Activated T-helper 17 cell treated with anti-CD3 and anti-CD28 coated beads, Interleukin-2, amount 50 U/mL, for 72 hours (primary cell): ENCODE data around the gene MEF2A. TPM values are rescaled to one million over a fixed set of nuclear protein-coding genes. Genes with fewer than 3 reads are reported as not detected.

ENCODE experiments used
- ATAC-seq: fragments of 150-1000 bp; cut with Tn5 transposase; replicated peaks from 2 replicates; pipeline ENCODE4 v1.10.0; 2021; ENCODE audit warnings: mild to moderate bottlenecking, moderate library complexity
- H3K27ac Mint-ChIP-seq: one replicate; pipeline ENCODE4 v1.8.0; 2022; ENCODE audit warnings: mixed read lengths
- H3K27me3 Mint-ChIP-seq: one replicate; pipeline ENCODE4 v1.8.0; 2022; ENCODE audit warnings: mixed read lengths
- H3K36me3 Mint-ChIP-seq: one replicate; pipeline ENCODE4 v1.8.0; 2022; ENCODE audit warnings: low read depth, mild to moderate bottlenecking, mixed read lengths
- H3K4me1 Mint-ChIP-seq: one replicate; pipeline ENCODE4 v1.8.0; 2022; ENCODE audit warnings: mixed read lengths
- H3K4me3 Mint-ChIP-seq: one replicate; pipeline ENCODE4 v1.8.0; 2022; ENCODE audit warnings: mild to moderate bottlenecking, mixed read lengths
- H3K9me3 Mint-ChIP-seq: one replicate; pipeline ENCODE4 v1.8.0; 2022; ENCODE audit warnings: mixed read lengths
- total RNA-seq, 2 donors: library from RNA; stranded (reverse); gene quantifications; one replicate each; pipeline ENCODE4 v1.2.3, GENCODE V29; 2022

MEF2A gene
- total RNA-seq, 2 donors from 2014 or later: 15.7 to 18.3 TPM

DNA sequence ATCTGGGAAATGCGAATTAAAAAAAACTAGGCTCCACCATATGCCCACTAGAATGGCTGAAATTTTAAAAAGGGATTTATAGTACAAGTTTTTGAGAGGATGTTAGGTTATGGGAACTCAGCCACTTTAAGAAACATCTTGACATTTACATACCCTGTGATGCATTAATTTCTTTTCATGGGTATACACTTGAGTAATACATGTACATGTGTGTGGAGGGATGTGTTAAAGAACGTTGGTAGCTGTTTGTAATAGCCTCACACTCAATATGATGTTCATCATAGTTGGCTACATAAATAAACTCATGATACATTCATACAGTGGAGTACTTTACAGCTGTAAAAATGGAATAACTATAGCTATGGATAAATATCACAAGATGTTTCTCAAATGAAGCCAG is 40.9 kb downstream of the MEF2A start:
- H3K27ac Mint-ChIP-seq: peak overlapping the region; percentile 32
- peaks cover 22% of the 10 kb centered on the region for H3K36me3 Mint-ChIP-seq
- no peaks in the 10 kb centered on the region for H3K27me3 Mint-ChIP-seq
- H3K4me1 Mint-ChIP-seq: peaks cover 14% of the 10 kb centered on the region
- peak; percentile 51 for ATAC-seq
- no peaks in the 10 kb centered on the region for H3K9me3 Mint-ChIP-seq
- no peak overlapping the region for H3K4me3 Mint-ChIP-seq

DNA sequence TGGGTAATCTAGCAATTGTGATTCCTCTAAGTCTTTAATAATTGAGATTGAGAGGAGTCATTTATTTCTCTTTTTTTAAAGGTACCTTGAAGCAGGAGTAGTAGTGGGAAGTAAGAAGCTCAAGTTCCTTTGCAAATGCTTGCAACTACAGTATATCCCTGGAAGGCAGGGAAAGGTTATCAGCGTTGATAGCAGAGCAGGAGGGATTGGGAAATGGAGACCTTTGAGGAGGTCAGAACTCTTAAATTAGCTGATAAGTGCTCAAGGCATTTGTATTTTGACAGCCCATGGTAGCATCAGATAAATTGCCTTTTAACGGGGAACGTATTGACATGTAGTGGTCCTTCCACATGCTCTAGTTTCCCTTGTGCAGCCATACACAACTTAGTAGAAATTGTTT is 47.7 kb downstream of the MEF2A start:
- H3K4me3 Mint-ChIP-seq: no peak overlapping the region
- no peaks in the 10 kb centered on the region for H3K9me3 Mint-ChIP-seq
- no peak overlapping the region for H3K27ac Mint-ChIP-seq
- ATAC-seq: no peak
- no peaks in the 10 kb centered on the region for H3K27me3 Mint-ChIP-seq
- H3K4me1 Mint-ChIP-seq: peaks cover 22% of the 10 kb centered on the region
- no peaks in the 10 kb centered on the region for H3K36me3 Mint-ChIP-seq

DNA sequence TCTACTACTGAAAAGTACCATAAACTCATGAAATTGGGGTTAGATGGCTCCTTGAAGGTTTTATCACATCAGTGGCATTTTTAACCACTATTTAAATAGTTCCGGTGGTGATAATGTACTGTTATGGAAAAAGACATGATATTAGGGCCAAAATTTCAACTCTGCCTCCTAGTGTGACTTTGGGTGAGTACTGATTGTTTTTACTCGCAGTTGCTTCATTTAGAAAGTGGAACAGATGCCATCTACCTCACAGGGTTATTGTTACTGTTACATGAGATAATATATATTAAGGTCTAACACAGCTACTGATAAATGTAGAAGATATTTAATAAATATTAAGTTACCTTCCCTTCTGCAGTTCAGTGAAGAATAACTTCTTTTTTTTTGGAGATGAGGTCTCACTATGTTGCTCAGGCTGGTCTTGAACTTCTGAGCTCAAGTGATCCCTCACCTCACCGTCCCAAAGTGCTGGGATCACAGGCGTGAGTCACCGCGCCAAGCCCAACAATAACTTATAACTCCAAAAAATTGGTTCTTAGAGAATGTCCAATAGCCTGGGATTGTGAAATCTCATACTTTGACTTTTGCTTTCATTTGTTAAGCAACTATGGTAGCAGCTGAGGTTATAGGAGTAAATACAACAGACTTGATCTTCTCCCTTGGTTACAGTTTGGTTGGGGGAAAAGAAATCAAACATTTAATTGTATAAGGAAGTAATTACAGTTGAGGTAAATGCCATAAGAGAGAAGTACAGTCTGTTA is 48.3 kb downstream of the MEF2A start:
- H3K4me3 Mint-ChIP-seq: no peak overlapping the region
- no peak for ATAC-seq
- peaks cover 22% of the 10 kb centered on the region for H3K4me1 Mint-ChIP-seq
- no peaks in the 10 kb centered on the region for H3K27me3 Mint-ChIP-seq
- no peaks in the 10 kb centered on the region for H3K36me3 Mint-ChIP-seq
- peak overlapping the region; percentile 2 for H3K27ac Mint-ChIP-seq
- H3K9me3 Mint-ChIP-seq: no peaks in the 10 kb centered on the region

DNA sequence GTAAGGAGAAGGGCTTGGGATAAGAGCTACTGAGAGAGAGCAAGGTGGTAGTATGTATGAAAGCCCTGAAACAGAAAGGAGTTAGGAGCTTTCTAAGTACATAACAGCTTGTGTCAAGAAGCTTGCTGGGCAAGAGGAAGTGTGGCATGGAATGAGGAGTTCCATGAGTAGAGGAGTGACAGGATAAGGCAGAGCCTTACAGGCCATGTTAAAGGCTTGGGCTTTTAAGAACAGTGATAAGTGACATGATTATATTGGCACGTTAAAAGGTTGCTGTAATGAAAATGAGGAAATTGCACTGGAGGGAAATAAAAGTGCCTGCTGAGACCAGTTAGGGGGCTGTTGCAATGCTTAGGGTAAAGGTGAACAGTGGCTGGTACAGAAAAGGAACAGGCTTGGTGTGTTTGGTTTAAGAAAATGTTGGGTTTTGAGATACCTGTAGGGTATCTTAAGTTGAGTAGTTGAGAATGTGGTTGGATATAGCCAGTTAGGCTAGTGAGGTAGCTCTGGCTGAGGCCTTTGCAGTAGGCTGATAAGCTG is 49.0 kb downstream of the MEF2A start:
- H3K36me3 Mint-ChIP-seq: no peaks in the 10 kb centered on the region
- no peak for ATAC-seq
- H3K27ac Mint-ChIP-seq: peak overlapping the region; percentile 2
- H3K4me1 Mint-ChIP-seq: peaks cover 22% of the 10 kb centered on the region
- H3K4me3 Mint-ChIP-seq: no peak overlapping the region
- no peaks in the 10 kb centered on the region for H3K9me3 Mint-ChIP-seq
- no peaks in the 10 kb centered on the region for H3K27me3 Mint-ChIP-seq

DNA sequence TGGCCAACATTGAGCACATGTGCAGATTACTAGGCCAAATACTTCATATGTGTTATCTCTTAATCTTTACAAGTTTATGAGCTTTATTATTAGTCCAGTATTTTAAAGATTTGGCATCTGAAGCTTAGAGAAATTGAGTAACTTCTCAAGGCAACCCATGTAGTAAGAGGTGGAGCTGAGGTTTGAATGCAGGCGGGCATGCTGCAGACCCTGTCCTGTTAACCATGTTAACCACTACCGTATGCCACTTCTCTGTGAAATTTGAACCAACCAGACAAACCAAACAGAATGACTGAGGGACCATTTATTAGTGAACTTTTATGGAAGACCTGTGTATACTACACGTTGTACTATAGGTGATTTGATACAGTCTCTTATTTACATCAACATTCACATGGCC is 49.7 kb downstream of the MEF2A start:
- H3K36me3 Mint-ChIP-seq: no peaks in the 10 kb centered on the region
- H3K27me3 Mint-ChIP-seq: no peaks in the 10 kb centered on the region
- ATAC-seq: no peak
- peaks cover 22% of the 10 kb centered on the region for H3K4me1 Mint-ChIP-seq
- no peak overlapping the region for H3K4me3 Mint-ChIP-seq
- no peaks in the 10 kb centered on the region for H3K9me3 Mint-ChIP-seq
- no peak overlapping the region for H3K27ac Mint-ChIP-seq

DNA sequence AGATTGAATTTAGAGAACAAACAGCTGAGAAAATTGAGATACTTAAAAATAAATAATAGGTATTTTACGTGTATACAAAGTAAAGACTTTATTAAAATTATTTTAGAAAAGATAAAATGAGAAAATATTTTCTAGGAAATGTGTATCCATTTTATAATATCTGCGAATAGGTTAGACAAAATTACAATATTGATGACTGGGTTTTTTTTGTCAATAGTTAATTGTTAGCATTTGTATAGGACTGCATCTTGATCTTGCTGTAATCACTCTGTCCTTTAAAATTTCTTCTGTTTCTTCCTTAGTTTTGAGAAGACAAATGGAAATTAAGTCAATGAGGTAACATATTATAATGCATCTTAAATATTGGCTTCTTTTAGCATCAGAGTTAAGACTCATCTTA is 50.3 kb downstream of the MEF2A start:
- no peak overlapping the region for H3K4me3 Mint-ChIP-seq
- ATAC-seq: no peak
- no peaks in the 10 kb centered on the region for H3K9me3 Mint-ChIP-seq
- no peak overlapping the region for H3K27ac Mint-ChIP-seq
- H3K4me1 Mint-ChIP-seq: peaks cover 22% of the 10 kb centered on the region
- no peaks in the 10 kb centered on the region for H3K27me3 Mint-ChIP-seq
- H3K36me3 Mint-ChIP-seq: no peaks in the 10 kb centered on the region

DNA sequence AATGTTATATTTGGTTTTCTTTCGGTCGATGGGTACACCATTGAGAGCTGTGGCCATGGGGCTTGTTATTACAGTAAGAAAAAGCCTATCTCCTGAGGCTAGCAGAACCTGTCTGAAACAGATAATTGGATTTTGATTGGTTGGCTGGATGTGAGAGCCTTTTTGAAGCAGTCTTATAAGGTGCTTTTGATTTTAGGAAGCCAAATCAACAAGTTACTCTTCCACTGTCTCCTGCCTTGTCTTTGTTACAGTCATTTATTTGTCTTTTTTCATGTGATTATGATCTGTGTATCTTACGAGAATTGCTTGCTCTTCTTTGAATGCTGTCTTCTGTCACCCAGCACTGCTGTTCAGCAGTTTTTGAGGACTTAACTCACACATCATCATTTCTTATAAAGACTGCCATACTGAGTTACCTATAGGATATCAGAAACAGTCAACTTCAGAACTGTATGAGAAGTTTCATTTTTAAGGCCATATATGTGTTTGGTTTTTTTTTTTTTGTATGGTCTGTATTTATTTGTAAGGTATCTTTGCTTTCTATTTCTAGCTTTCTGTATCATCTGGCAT is 51.1 kb downstream of the MEF2A start:
- Mint-ChIP-seq H3K4me1 (peaks cover 19% of the 10 kb centered on the region), H3K4me3 (peak overlapping the region; percentile 8), H3K36me3 (no peaks in the 10 kb centered on the region), H3K27ac (peak overlapping the region; percentile 30), H3K9me3 (no peaks in the 10 kb centered on the region), H3K27me3 (no peaks in the 10 kb centered on the region)
- peak; percentile 66 for ATAC-seq

DNA sequence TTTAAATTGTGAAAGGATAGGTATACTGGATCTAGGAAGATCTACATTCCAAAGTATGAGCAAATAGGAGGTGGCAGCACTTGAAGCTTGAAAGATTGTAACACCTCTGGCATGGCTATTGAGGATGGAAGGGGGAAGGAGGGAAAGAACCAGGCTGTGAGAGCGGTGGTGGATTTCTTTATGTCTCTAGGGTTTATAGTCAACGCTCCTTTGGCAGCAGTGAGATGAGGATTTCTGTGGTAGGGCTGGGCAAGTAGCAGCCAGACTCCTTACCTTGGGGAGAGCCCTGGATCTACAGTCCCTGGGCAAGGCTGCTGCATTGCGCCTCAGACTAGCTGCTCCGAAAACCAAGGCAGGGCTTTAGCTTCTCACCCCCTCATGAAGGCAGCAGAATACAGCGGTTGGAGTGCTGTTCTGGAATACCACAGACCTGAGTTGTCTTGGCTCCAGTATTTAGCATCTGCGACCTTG is 53.2 kb downstream of the MEF2A start:
- no peak for ATAC-seq
- Mint-ChIP-seq H3K4me3 (no peak overlapping the region), H3K9me3 (no peaks in the 10 kb centered on the region), H3K4me1 (peaks cover 19% of the 10 kb centered on the region), H3K36me3 (no peaks in the 10 kb centered on the region), H3K27me3 (no peaks in the 10 kb centered on the region), H3K27ac (no peak overlapping the region)

DNA sequence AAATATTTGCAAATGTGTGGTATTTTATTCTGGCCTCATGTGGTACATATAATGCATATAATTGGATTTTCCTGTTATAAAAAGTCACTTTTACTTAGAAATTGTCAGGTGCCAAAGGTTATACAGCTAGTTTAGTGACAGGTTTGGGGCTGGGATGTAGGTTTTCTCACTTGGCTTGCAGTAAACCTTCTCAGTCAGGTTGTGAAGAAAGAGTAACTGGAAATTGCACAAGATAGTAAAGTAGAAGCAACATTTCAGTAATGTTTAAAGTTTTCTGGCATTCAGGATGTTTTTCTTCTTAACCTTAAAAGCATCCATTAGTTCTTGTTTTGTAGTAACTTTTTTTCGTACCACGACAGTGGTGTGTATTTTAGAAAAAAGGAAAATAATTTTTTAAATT is 53.9 kb downstream of the MEF2A start:
- Mint-ChIP-seq H3K4me1 (peaks cover 14% of the 10 kb centered on the region), H3K27ac (peak overlapping the region; percentile 40)
- no peak for ATAC-seq

DNA sequence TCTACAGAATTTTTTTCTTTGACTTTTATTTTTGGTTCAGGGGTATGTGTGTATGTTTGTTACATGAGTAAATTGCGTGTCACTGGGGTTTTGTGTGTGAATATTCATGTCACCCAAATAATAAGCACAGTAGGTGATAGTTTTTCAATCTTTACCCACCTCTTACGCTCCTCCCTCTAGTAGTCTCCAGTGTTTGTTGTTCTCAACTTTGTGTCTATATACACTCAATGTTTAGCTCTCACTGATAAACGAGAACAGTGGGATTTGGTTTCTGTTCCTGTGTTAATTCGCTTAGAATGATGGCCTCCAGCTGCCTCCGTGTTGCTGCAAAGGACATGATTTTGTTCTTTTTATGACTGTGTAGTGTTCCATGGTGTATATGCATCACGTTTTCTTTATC is 54.4 kb downstream of the MEF2A start:
- peaks cover 12% of the 10 kb centered on the region for H3K4me1 Mint-ChIP-seq
- no peaks in the 10 kb centered on the region for H3K36me3 Mint-ChIP-seq
- no peaks in the 10 kb centered on the region for H3K27me3 Mint-ChIP-seq
- ATAC-seq: no peak
- no peak overlapping the region for H3K4me3 Mint-ChIP-seq
- no peak overlapping the region for H3K27ac Mint-ChIP-seq
- H3K9me3 Mint-ChIP-seq: no peaks in the 10 kb centered on the region

More for the DNA sequence above, 53.9 kb downstream of the MEF2A start:
- Mint-ChIP-seq H3K9me3 (no peaks in the 10 kb centered on the region), H3K36me3 (no peaks in the 10 kb centered on the region), H3K4me3 (no peak overlapping the region), H3K27me3 (no peaks in the 10 kb centered on the region)

DNA sequence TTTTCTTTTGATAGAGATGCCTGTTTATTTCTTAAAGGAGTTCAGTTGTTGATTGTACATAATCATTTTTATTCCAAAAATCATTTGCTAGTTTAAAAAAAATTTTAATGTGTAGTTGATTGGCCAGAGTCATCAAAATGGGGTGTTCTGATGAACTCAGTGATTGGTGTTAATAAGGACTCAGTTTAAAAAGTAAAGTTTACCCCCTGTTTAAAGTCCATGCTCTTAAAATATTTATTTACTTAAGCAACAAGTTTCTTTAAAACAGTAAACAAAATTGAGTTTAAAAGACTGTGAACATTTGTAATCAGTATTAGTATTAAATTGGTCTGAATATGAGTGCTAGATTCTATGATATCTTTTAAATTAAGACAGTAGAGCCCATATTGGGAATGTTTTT is 56.0 kb downstream of the MEF2A start:
- Mint-ChIP-seq H3K4me3 (no peak overlapping the region), H3K27me3 (no peaks in the 10 kb centered on the region), H3K27ac (no peak overlapping the region), H3K36me3 (peaks cover 8% of the 10 kb centered on the region), H3K4me1 (peaks cover 23% of the 10 kb centered on the region), H3K9me3 (no peaks in the 10 kb centered on the region)
- ATAC-seq: no peak

DNA sequence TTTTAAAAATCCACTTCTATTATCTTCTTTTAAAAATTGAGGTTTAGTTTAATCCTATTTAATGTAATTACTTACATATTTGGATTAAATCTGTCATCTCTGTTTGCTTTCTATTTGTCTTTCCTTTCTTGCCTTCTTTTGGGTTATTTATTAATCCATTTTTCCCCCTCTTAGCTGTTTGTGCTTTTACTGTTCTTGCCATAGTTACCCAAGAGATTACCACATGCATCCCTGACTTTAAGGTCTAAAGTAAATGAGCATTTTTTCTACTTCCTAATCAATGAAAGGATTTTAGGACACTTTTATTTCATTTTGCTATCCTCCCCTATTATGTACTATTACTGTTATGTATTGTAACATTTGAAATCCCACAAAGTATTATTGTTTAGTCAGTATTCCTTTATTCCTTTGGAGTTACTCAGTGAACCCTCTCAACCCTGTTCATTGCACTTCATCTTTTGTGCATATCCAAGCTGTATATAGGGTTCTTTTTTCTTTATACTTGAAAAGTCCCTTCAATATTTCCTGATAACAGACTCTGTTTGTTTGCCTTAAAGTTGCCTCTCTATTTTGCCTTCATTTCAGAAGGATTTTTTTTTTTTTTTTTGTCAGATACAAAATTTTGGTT is 62.7 kb downstream of the MEF2A start:
- no peak for ATAC-seq
- H3K27ac Mint-ChIP-seq: no peak overlapping the region
- H3K4me3 Mint-ChIP-seq: no peak overlapping the region
- no peaks in the 10 kb centered on the region for H3K27me3 Mint-ChIP-seq
- no peaks in the 10 kb centered on the region for H3K9me3 Mint-ChIP-seq
- peaks cover 22% of the 10 kb centered on the region for H3K4me1 Mint-ChIP-seq
- H3K36me3 Mint-ChIP-seq: peaks cover 22% of the 10 kb centered on the region

DNA sequence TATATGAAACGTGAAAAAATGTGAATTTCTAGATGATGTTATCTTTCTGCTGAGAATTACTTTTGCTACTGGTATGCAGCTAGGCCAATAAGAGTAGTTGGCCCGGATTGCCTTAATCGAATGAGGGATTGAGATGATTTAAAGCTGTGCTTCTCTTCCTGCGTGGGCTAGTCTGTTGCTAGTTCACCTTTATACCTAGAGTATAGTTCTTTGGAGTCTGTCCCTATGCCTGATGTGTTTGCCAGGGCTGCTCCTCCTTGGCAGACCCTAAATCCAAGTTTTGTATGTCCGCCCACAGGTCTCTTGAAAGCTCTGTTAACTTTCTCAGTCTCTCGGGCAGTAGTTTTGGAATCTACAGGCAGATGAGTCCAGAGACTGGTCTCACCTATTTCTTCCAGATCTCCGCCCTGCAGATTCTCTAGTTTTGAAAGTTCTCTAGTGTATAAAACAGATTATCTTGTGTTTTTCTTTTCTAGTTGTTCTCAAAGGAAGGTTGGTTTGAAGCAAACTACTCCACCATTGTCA is 64.9 kb downstream of the MEF2A start:
- peaks cover 41% of the 10 kb centered on the region for H3K36me3 Mint-ChIP-seq
- H3K4me1 Mint-ChIP-seq: peaks cover 20% of the 10 kb centered on the region
- H3K27me3 Mint-ChIP-seq: no peaks in the 10 kb centered on the region
- no peak overlapping the region for H3K27ac Mint-ChIP-seq
- no peak overlapping the region for H3K4me3 Mint-ChIP-seq
- H3K9me3 Mint-ChIP-seq: peaks cover 4% of the 10 kb centered on the region
- no peak for ATAC-seq

DNA sequence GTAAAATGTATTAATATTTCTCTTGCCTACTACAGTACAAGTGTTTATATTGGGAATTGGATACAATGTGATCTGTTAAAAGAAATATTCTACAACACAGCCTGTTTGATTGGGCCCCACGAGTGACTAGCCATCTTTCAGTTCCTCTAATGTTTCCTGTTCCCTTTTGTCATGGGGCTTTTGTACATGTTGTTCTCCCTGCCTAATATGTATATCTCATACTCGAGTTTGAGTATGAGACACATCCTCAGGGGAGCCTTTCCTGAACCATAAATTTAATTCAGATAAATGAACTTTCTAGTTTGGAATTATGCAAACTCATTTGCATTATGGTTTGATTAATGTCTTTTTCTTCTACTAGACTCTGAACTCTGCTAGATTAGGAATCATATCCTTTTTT is 65.5 kb downstream of the MEF2A start:
- H3K36me3 Mint-ChIP-seq: peaks cover 45% of the 10 kb centered on the region
- H3K27ac Mint-ChIP-seq: no peak overlapping the region
- H3K4me3 Mint-ChIP-seq: no peak overlapping the region
- H3K27me3 Mint-ChIP-seq: no peaks in the 10 kb centered on the region
- H3K9me3 Mint-ChIP-seq: peaks cover 4% of the 10 kb centered on the region
- ATAC-seq: peak; percentile 39
- peaks cover 14% of the 10 kb centered on the region for H3K4me1 Mint-ChIP-seq
